IMR-90 (cell line): ENCODE measurements around the gene KTI12. TPM values are rescaled to one million over a fixed set of nuclear protein-coding genes. Genes with fewer than 3 reads are reported as not detected.
A peak's percentile ranks its signal among the peaks of the same experiment; 100 is the strongest.

ENCODE experiments used
- ATAC-seq: fragments of 200-7000 bp; cut with Tn5 transposase; 2 replicates; pipeline ENCODE4 v1.9.1; 2020; ENCODE audit warnings: low read depth, mild to moderate bottlenecking, moderate library complexity
- BruUV-seq: library from RNA; stranded (reverse); fragments of 400-500 nt; replicated peaks from 2 replicates; lab custom pipeline; 2021; lab: Mats Ljungman, UMichigan
- CTCF ChIA-PET: fragments of 300-600 bp; formaldehyde crosslinking; extraction: SDS; loops from one replicate; lab custom pipeline; 2021; ENCODE audit warnings: antibody characterized with exemption; lab: Yijun Ruan, JAX
- POLR2A ChIA-PET: fragments of 300-600 bp; sonication (Branson Sonifier 250); formaldehyde crosslinking; loops from one replicate; lab custom pipeline; 2022; ENCODE audit warnings: antibody characterized with exemption; ENCODE audit not compliant: unreplicated experiment; lab: Charles Lee
- DNase-seq: peaks from one replicate; pipeline ENCODE4 v3.0.0; 2013
- H2AFZ ChIP-seq: replicated peaks from 2 replicates; pipeline ENCODE3; 2013; ENCODE audit warnings: low read length, mild to moderate bottlenecking; ENCODE audit not compliant: poor library complexity
- H2AK5ac ChIP-seq: 2 replicates; pipeline ENCODE4 v1.6.1; 2013; ENCODE audit warnings: low read depth, low read length, inconsistent platforms
- H2AK9ac ChIP-seq: replicated peaks from 2 replicates; pipeline ENCODE3; 2013; ENCODE audit warnings: mild to moderate bottlenecking, low read depth, low read length, moderate library complexity; ENCODE audit not compliant: poor library complexity
- H2BK120ac ChIP-seq: 2 replicates; pipeline ENCODE4 v1.6.1; 2013; ENCODE audit warnings: low read depth, low read length, inconsistent platforms
- H2BK15ac ChIP-seq: 3 replicates; pipeline ENCODE4 v1.6.1; 2013; ENCODE audit warnings: low read depth, low read length, inconsistent platforms
- H2BK20ac ChIP-seq: 2 replicates; pipeline ENCODE4 v1.6.1; 2013; ENCODE audit warnings: low read depth, mild to moderate bottlenecking, inconsistent platforms, low read length, moderate library complexity
- H2BK5ac ChIP-seq: 2 replicates; pipeline ENCODE4 v1.6.1; 2013; ENCODE audit warnings: mild to moderate bottlenecking, low read depth, low read length, inconsistent platforms; ENCODE audit not compliant: poor library complexity, severe bottlenecking
- H3K14ac ChIP-seq: replicated peaks from 2 replicates; pipeline ENCODE4 v1.6.1; 2013; ENCODE audit warnings: low read depth, low read length, inconsistent platforms
- H3K18ac ChIP-seq: 2 replicates; pipeline ENCODE4 v1.6.1; 2013; ENCODE audit warnings: low read depth, low read length, control low read depth
- H3K23ac ChIP-seq: 2 replicates; pipeline ENCODE4 v1.6.1; 2013; ENCODE audit warnings: low read depth, low read length, inconsistent platforms
- H3K27ac ChIP-seq: 2 replicates; pipeline ENCODE4 v1.5.1; 2013; ENCODE audit warnings: mild to moderate bottlenecking, control low read depth, low read length; ENCODE audit not compliant: insufficient read depth
- H3K27me3 ChIP-seq: 2 replicates; pipeline ENCODE4 v1.6.1; 2013; ENCODE audit warnings: low read length; ENCODE audit not compliant: control insufficient read depth, insufficient read depth
- H3K36me3 ChIP-seq: 2 replicates; pipeline ENCODE4 v1.6.1; 2013; ENCODE audit warnings: low read length, mixed read lengths; ENCODE audit not compliant: control insufficient read depth, insufficient read depth
- H3K4ac ChIP-seq: 2 replicates; pipeline ENCODE4 v1.6.1; 2013; ENCODE audit warnings: low read depth, low read length, inconsistent platforms
- H3K4me1 ChIP-seq: 2 replicates; pipeline ENCODE4 v1.6.1; 2013; ENCODE audit warnings: low read length, mixed read lengths; ENCODE audit not compliant: control insufficient read depth, insufficient read depth
- H3K4me2 ChIP-seq: 2 replicates; pipeline ENCODE4 v1.6.1; 2013; ENCODE audit warnings: low read depth, mild to moderate bottlenecking, control low read depth, low read length, moderate library complexity
- H3K4me3 ChIP-seq: 2 replicates; pipeline ENCODE4 v1.5.1; 2013; ENCODE audit warnings: low read depth, mild to moderate bottlenecking, control low read depth, low read length, moderate library complexity; ENCODE audit not compliant: insufficient read depth
- H3K56ac ChIP-seq: 2 replicates; pipeline ENCODE4 v1.6.1; 2013; ENCODE audit warnings: low read length, inconsistent platforms; ENCODE audit not compliant: insufficient read depth; ENCODE audit errors: extremely low read depth
- H3K79me1 ChIP-seq, 2 experiments: 2 replicates each; pipeline ENCODE4 v1.6.1; 2013; ENCODE audit warnings: low read length in 2 of 2, inconsistent platforms in 1 of 2, low read depth in 1 of 2
- H3K9ac ChIP-seq: 2 replicates; pipeline ENCODE4 v1.6.1; 2013; ENCODE audit warnings: low read depth, low read length, control low read depth
- H3K9me1 ChIP-seq: 2 replicates; pipeline ENCODE4 v1.6.1; 2013; ENCODE audit warnings: low read length, inconsistent platforms; ENCODE audit not compliant: insufficient read depth
- H3K9me3 ChIP-seq: 2 replicates; pipeline ENCODE4 v1.6.1; 2013; ENCODE audit warnings: low read length; ENCODE audit not compliant: control insufficient read depth, insufficient read depth
- H4K20me1 ChIP-seq: 2 replicates; pipeline ENCODE4 v1.6.1; 2013; ENCODE audit warnings: low read length, inconsistent platforms; ENCODE audit not compliant: insufficient read depth
- H4K5ac ChIP-seq: 2 replicates; pipeline ENCODE4 v1.6.1; 2013; ENCODE audit warnings: mild to moderate bottlenecking, low read depth, low read length, control low read depth
- H4K8ac ChIP-seq, 2 experiments: 2 replicates each; pipeline ENCODE4 v1.6.1; 2013; ENCODE audit warnings: low read depth in 2 of 2, low read length in 2 of 2, control low read depth in 1 of 2, inconsistent platforms in 1 of 2
- H4K91ac ChIP-seq: 2 replicates; pipeline ENCODE4 v1.6.1; 2013; ENCODE audit warnings: low read depth, low read length, inconsistent platforms; ENCODE audit not compliant: insufficient read depth
- BHLHE40 ChIP-seq: fragments of 150-350 bp; IDR thresholded peaks from 2 replicates; pipeline ENCODE4 v1.6.1; 2016; ENCODE audit warnings: mild to moderate bottlenecking, low read depth, low read length
- CEBPB ChIP-seq: IDR thresholded peaks from 2 replicates; pipeline ENCODE4 v1.6.1; 2012; ENCODE audit warnings: low read depth, low read length, improper control_type of control experiment
- MAFK ChIP-seq: IDR thresholded peaks from 2 replicates; pipeline ENCODE4 v1.6.1; 2012; ENCODE audit warnings: low read depth, low read length, improper control_type of control experiment
- MAZ ChIP-seq: IDR thresholded peaks from 2 replicates; pipeline ENCODE4 v1.6.1; 2012; ENCODE audit warnings: low read depth, mild to moderate bottlenecking, low read length, improper control_type of control experiment, moderate library complexity, borderline replicate concordance
- MXI1 ChIP-seq: IDR thresholded peaks from 2 replicates; pipeline ENCODE4 v1.6.1; 2012; ENCODE audit warnings: low read depth, mild to moderate bottlenecking, low read length, moderate library complexity, borderline replicate concordance
- POLR2A ChIP-seq: IDR thresholded peaks from 2 replicates; pipeline ENCODE4 v1.6.1; 2012; ENCODE audit warnings: mild to moderate bottlenecking, low read depth, low read length
- WGBS, 2 experiments: methylation state at CpG; one replicate each; pipeline versions ENCODE4 v1.1.5 to v1.1.7; 2013; ENCODE audit warnings: missing lambda C conversion rate in 2 of 2; ENCODE audit not compliant: insufficient read length in 1 of 2; ENCODE audit errors: extremely low coverage in 2 of 2; 5-methylcytosine and 5-hydroxymethylcytosine counted together
- dilution Hi-C: fragments of 300-500 bp; cut with HindIII; formaldehyde crosslinking; loops from one replicate; pipeline ENCODE4 v1.14.3; 2018; ENCODE audit warnings: low sequenced_read_pairs; ENCODE audit not compliant: unreplicated experiment
- in situ Hi-C: fragments of 300-500 bp; cut with MboI; formaldehyde crosslinking; loops from 3 replicates; pipeline ENCODE4 v1.14.3; 2019; ENCODE audit warnings: low sequenced_read_pairs, inconsistent platforms, mixed read lengths
- intact Hi-C: fragments of 100-400 bp; cut with micrococcal nuclease; formaldehyde crosslinking; loops from 2 replicates; pipeline ENCODE4 v1.10.0; 2022
- polyA plus RNA-seq, 3 experiments: library from polyadenylated mRNA; depleted of rRNA; stranded (reverse); fragments of >200 nt; gene quantifications; 2 replicates each; pipeline ENCODE4 v1.2.3, GENCODE V29; 2012; ENCODE audit warnings: low replicate concordance in 1 of 3
- total RNA-seq: library from RNA; depleted of rRNA; stranded (reverse); fragments of >200 nt; gene quantifications from 2 replicates; pipeline ENCODE4 v1.2.3, GENCODE V29; 2012
- TF ChIP-seq, protein P1 (sequence below): conservative IDR thresholded peaks from 2 replicates; pipeline ENCODE4 v1.5.1; 2012; ENCODE audit warnings: mild to moderate bottlenecking, low read depth, low read length, improper control_type of control experiment

KTI12 gene
- total and polyA plus RNA-seq, 2 of the 4 experiments (the other 2 are of a cell fraction): 15.2 to 16.3 TPM

DNA sequence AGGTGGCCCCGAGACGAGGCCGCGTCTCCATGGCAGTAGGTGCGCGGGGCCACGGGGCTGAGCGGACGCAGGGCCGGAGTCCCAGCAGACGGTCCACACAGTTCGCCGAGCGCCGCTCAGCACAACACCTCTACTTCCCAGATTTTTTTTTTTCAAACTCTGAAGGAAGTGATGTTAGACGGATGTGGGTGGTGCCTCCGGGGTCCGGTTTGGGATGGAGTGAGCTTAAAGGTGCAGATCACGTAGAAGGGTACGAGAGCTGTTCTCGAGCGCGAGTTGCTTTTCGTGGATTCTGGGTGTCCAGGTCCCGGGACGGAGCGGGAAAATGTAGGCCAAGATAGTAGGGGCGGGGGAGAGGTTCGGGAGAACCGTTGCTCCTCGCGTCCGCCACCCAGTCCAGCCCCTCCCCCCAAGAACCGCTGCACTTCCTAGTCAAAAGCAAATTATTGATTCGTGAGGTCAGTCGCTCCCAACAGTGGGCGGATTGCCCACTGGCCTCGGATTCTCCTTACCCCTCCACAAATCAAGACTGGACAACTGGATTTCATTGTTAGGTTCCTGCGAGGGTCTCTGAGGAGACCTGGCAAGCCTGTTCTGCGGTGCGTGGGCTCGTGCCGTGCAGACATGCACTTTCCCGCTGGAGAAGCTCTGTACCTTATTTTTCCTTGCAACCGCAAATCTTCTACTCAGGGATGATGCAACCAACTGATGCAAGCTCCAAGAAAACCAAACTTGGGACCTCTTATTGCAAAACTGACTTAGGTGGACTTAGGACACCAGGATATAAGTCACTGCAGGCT, 21.7 kb upstream of the KTI12 start, which contains the start of gene TXNDC12:
TXNDC12 (minus strand) TSS at position 126 of the 800 bp plus-strand sequence; CDS start at position 31, 95 bp downstream.
- dilution Hi-C loops (no loop called here), intact Hi-C loops (no loop called here), in situ Hi-C loops (no loop called here)
- TF ChIP-seq CEBPB (peak; percentile 98), MXI1 (0 out of 2 replicates have a peak, but pooled peaks have one; percentile 42), POLR2A (peak; percentile 88), MAFK (no peak), BHLHE40 (peak; percentile 23), MAZ (peak; percentile 16; the same call in 1 of the 2 replicates)
- TF ChIP-seq, protein P1, sequence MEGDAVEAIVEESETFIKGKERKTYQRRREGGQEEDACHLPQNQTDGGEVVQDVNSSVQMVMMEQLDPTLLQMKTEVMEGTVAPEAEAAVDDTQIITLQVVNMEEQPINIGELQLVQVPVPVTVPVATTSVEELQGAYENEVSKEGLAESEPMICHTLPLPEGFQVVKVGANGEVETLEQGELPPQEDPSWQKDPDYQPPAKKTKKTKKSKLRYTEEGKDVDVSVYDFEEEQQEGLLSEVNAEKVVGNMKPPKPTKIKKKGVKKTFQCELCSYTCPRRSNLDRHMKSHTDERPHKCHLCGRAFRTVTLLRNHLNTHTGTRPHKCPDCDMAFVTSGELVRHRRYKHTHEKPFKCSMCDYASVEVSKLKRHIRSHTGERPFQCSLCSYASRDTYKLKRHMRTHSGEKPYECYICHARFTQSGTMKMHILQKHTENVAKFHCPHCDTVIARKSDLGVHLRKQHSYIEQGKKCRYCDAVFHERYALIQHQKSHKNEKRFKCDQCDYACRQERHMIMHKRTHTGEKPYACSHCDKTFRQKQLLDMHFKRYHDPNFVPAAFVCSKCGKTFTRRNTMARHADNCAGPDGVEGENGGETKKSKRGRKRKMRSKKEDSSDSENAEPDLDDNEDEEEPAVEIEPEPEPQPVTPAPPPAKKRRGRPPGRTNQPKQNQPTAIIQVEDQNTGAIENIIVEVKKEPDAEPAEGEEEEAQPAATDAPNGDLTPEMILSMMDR: no peak
- DNase-seq (peak; percentile 91), ATAC-seq (peak; percentile 66)
- Histone ChIP-seq H2BK15ac (peak within 1 kb of the TSS; percentile 63; the same call in 2 of the 3 replicates), H3K9me1 (no peaks in the 10 kb centered on the region), H2BK5ac (peak within 1 kb of the TSS; percentile 84), H3K27me3 (no peaks in the 10 kb centered on the region), H3K27ac (peak within 1 kb of the TSS; percentile 94), H3K79me1 (peaks cover 22 to 63% of the 10 kb centered on the region in 2 experiments; a peak in 3 of 4 replicates), H4K5ac (peak within 1 kb of the TSS; percentile 85), H2BK120ac (peak within 1 kb of the TSS; percentile 87), H4K91ac (peak within 1 kb of the TSS; percentile 93), H2AK5ac (peak within 1 kb of the TSS; percentile 83), H3K23ac (peak within 1 kb of the TSS; percentile 97), H2AK9ac (peak within 1 kb of the TSS; percentile 86), H3K36me3 (peaks cover 7% of the 10 kb centered on the region), H4K8ac (peak within 1 kb of the TSS; percentile 88 to 97), H3K18ac (peak within 1 kb of the TSS; percentile 70), H3K56ac (peak within 1 kb of the TSS; percentile 98), H3K9ac (peak within 1 kb of the TSS; percentile 90), H4K20me1 (peaks cover 20% of the 10 kb centered on the region; the same call in 1 of the 2 replicates), H3K14ac (peak within 1 kb of the TSS; percentile 96), H2AFZ (peak within 1 kb of the TSS; percentile 93), H2BK20ac (peak within 1 kb of the TSS; percentile 75), H3K4me2 (peak within 1 kb of the TSS; percentile 93), H3K9me3 (no peaks in the 10 kb centered on the region), H3K4me1 (peaks cover 4% of the 10 kb centered on the region; the same call in 1 of the 2 replicates), H3K4ac (peak within 1 kb of the TSS; percentile 97), H3K4me3 (peak within 1 kb of the TSS; percentile 84)
- BruUV-seq: no TSS peak
- 0% methylated on average over 15 of the region's 45 CpGs; no CpG with 5 or more reads in 1 of the 2 experiments for WGBS, 2 experiments
- POLR2A ChIA-PET: no interaction called here
- CTCF ChIA-PET: no interaction called here
